ENCODE measurements around the gene DENND1B.
A peak's percentile ranks its signal among the peaks of the same experiment; 100 is the strongest.
"Not testable (repeated sequence)": the region's sequence is repeated elsewhere in the genome, so short reads cannot be mapped to it uniquely, and the experiment has no call there.

Gene DENND1B

DNA sequence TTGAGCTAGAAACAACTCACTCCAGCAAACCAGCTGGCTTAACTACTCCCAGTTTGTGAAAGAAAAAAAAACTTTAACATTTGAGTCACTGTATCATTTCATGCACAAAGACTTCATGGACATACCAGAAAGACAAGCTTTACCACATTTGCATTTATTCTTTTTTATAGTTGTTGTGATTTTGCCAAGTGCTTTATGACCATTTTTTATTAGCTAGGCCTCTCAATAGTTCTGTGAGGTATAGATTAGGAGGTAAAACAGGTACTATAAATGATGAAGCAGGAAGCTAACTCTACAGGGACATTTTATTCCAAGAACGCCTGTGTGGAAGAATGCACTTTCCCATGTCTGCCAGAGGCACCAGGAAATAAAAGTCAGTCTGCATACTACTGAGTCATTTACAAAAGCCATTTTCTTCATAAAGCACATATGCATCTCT, 8.2 kb upstream of the DENND1B start:
- no peak for DNase-seq

GRCh38 chr1:197782722-197783360, 7.6 kb upstream of the DENND1B start:
- no peak for DNase-seq

DNA sequence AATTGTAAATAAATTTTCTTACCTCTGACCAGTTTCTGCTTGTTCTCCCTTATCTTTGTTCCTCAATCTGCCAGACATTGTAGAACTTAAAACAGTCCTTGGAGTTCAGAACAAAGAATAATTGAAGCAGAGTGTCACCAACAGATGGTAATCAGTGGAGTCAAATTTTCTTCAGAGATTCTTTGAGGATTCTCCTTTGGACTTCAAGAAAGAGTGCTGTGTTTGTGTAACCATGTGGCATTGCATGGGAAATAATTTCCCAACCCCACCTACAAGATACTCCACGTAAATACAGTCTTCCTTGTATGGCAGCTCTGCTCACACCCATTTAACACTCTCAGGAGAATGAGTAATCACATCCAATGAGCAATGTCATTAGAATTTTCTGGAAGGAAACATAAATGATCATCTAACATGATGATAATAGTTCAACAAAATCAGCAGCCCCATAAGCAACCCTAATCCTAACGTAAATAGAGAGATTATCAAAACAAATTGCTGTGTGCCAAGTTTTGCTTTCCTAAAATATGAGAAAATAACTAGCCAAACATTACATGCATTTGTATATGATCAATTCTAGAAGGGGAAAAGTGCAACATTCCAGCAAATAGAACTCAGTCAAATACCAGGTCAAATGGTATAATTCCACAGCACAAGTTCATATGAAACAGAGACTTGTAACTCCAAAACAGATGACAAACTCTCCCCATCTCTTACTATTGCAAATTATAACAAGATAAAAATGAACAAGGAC, 6.9 kb upstream of the DENND1B start:
- no peak for DNase-seq

GRCh38 chr1:197779921-197780320, 4.6 kb upstream of the DENND1B start:
- no peak for DNase-seq

DNA sequence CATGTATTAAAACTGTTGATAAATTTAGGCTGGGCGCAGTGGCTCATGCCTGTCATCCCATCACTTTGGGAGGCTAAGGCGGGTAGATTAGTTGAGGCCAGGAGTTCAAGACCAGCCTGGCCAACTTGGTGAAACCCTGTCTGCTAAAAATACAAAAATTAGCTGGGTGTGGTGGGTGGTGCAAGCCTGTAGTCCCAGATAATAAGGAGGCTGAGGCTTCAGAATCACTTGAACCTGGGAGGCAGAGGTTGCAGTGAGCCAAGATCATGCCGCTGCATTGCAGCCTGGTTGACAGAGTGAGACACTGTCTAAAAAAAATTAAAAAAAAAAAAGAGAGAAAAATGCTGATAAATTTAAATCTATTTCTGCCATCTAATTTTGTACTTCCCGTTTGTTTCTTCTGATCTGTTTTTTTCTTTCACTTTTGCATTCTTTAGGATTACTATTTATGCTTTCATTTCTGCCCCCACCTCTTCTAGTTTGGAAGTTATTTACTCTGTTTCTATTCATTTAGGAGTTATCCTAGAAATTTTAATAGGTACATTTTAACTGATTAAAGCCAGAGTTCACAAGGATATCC, 3.2 kb upstream of the DENND1B start:
- no peak for DNase-seq

DNA sequence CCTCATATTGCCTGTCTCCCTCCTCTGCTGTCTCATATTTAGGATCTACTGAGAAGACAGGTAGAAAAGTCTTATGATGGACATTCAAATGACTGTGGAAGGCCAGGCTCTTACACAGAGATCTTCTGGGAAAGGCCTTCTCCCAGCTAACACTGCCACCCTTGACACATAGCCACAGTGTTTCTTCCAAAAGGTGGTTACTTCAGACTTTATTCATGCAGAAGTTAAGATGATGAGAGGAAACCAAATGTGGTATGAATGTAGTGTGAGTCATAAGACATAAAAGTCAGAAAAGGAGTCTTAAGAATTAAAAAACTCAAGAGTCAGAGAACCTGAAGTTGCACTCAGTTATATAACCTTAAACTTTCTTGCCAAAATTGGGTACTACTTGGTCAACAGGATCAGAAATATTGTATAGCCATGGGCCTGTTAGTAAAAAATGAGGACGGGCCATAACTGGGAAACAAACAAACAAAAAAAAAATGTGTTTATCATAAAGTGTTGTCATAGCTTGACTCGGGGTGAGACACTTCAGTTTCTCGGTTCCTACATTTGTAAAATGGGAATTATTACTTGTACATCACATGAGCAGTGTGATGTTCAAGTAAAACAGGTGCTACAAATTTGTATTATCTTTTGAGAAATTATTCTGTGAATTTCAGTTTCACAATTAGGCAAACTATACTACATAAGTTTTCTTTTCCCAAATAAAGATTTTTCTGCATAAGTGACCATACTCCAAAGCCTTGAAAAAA, 1.2 kb upstream of the DENND1B start:
- peak; percentile 17 for DNase-seq

DNA sequence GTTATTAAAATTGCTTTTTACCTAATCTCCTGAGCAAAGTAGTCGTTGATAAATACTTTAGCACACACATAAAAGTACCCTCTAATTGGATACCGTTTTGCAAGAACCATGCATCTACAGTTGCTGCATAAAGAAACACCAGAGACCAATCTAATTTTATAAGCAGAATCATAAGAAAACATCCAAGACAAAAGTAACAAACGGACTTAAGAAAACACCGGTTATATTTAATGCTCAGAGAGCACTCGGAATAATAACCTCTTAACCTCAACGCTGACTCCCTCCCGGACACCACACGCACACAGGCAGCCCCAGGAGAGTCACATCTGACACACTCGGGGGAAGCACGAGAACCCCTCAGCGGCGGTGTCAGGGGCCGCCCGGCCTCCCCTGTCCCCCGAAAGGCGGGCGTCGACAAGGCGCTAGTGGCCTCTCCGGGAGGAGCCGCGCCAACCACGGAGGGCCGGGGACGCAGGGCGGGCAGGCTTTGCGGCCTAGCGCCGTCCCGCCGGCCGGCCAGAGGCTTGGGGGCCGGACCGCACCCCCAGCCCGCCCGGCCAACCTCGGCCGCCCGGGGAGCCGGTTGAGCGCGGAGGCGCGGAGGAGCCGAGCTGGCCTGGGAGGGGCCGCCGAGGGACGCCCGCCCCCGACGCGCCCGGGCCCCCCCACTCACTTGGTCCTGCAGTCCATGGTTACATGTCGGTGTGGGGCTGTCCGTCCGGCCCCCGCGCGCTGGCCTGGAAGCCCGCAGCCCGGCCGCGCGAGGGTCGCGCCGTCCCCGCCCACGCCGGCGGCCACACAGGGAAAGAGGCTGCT, 606 bp downstream of the DENND1B start:
- DNase-seq = peak; percentile 19

DNA sequence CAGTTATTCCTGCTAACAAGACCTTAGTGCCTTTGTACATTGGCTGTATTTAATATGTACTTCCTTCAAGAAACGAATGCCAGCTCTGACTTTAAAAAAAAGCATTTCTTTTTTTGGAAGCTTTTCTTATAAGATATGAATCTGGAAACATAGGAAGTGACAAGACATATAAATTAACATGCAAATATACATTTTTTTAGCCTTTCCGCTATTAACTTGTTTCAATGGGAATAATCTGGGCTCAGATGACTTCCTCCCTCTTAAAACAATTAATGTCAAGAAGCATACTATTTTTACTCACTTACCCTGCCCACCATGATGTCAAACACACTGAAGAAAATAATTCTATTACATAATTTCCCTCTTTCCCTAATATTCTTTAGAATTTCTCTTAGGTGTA, 1.4 kb downstream of the DENND1B start:
- DNase-seq = no peak

DNA sequence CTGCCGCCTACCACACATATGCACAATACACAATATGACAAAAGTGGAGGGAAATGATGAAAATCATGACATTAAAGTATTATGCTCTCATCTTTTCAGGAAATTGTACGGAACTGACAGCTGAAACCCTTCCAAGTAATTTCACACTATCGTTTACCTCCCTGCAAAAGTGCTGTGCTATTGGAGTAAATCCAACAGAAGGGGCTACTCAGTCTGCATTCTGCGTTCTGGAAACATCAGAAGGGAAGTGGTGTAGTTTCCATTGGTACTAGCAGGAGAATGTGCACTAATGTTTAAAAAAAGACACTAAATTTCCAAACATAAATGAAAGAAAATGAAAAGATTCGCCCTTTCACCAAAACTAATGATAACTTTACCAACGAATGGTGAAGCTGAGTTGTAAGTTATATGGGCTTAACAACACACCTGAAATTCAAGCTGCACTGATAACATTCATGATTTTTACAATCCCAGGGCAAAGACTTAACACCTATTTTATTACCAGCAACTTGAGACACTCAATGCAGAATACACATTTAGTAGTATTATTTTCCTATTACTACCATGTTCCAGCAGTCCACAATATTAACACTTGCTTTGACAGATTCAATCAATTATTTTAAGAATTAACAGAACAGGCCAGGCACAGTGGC, 3.2 kb downstream of the DENND1B start:
- DNase-seq = no peak

DNA sequence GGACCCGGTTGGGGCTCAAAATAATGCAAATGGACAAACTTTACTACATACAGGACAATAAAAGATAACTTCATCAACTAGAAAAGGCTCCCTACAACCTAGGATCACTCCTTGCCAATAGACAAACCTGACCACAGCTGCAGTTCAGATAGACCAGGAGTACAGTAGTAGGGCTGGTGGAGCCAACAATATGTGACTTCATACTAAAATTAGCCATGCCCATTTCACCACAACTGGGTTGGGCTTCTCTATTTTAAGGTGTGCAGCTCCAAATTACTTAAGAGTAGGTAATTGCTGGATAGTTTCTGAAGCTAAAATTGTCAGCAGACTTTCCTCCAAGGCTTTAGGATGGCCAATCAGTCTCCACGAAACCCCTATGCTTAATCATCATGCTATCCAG, 3.9 kb downstream of the DENND1B start:
- no peak for DNase-seq

DNA sequence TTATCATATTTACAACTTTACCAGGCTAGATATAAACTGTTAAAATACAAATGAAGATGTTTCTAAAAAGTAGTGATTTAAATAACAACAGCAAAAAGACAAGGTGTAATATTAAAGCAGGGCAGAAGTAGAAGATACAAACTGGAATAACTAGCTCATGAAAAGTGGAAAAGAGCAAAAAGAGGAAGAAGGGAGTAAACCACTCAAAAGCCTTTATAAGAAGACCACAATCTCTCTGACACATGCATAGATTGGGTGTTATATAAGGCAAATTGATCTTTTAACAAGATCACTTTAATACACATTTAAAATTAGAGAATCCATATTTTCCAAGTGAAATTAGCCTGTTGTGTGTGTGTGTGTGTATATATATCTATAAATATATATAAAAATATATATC, 5.0 kb downstream of the DENND1B start:
- no peak for DNase-seq

GRCh38 chr1:197769287-197769686, 6.0 kb downstream of the DENND1B start:
- no peak for DNase-seq

GRCh38 chr1:197768014-197768805, 7.1 kb downstream of the DENND1B start:
- no peak for DNase-seq

GRCh38 chr1:197763769-197764168, 11.5 kb downstream of the DENND1B start:
- no peak for DNase-seq

DNA sequence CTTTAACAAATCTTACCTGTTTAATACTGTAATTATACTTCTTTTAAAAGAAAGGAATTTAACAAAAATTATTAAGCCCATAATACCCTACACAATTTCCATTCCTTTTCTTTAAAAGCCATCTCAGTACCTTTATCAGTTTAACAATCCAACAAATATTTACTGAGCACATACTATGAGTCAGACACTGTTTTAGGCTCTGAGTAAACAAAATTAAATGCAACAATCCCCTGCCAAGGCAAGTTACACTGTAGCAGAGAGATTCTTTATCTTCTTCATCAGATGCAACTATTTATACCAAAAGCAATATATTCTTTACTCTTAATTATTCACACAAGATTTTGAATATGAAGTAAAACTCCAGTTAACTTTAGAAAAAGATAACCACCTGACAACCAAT, 12.0 kb downstream of the DENND1B start:
- DNase-seq = no peak

GRCh38 chr1:197761654-197762053, 13.6 kb downstream of the DENND1B start:
- no peak for DNase-seq

DNA sequence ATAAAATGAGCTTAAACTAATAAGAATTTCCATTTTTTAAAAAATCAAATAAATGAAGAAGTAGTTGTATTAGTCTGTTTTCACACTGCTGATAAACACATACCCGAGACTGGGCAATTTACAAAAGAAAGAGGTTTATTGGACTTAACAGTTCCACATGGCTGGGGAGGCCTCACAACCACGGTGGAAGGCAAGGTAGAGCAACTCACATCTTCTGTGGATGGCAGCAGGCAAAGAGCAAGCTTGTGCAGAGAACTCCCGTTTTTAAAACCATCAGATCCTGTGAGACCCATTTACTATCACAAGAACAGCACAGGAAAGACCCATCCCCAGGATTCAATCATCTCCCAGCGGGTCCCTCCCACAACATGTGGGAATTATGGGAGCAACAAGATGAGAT, 19.7 kb downstream of the DENND1B start:
- DNase-seq = not testable (repeated sequence)

DNA sequence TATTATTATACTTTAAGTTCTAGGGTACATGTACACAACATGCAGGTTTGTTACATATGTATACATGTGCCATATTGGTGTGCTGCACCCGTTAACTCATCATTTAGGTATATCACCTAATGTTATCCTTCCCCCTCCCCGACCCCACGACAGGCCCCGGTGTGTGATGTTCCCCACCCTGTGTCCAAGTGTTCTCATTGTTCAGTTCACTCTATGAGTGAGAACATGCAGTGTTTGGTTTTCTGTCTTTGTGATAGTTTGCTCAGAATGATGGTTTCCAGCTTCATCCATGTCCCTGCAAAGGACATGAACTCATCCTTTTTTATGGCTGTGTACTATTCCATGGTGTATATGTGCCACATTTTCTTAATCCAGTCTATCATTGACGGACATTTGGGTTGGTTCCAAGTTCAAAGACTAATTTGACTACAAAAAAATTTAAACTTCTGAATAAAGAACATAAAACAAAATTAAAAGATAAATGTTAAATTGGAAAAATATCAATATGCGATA, 22.6 kb downstream of the DENND1B start:
- not testable (repeated sequence) for DNase-seq

DNA sequence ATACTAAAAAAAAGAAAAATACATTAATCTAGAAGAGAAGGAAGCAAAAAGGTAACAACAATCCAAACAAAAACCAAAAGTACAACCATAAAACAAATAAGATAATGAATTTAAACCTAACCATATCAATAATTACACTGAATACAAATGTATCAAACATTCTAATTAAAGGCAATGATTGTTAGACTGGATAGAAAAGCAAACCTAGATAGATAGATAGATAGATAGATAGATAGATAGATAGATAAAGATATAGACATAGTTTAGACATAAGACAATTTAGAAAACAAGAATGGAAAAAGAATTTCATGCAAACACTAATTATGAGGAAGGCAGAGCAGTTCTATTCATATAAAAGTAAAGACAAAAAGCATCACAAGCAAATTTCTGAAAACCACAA, 24.9 kb downstream of the DENND1B start:
- DNase-seq = no peak

DNA sequence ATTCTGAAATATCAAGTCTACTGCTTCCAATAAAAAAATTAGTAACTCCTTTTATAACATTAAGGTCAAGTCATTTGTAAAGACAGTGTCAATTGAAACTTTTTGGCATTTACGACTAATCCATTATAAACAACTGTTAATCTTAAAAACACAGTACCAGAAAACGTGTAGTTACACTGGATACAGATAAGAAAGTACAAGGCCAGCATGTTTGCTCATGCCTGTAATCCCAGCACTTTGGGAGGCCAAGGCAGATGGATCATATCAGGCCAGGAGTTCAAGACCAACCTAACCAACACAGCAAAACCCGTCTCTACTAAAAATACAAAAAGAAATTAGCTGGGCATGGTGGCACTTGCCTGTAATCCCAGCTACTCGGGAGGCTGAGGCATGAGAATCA, 29.4 kb downstream of the DENND1B start:
- no peak for DNase-seq

DNA sequence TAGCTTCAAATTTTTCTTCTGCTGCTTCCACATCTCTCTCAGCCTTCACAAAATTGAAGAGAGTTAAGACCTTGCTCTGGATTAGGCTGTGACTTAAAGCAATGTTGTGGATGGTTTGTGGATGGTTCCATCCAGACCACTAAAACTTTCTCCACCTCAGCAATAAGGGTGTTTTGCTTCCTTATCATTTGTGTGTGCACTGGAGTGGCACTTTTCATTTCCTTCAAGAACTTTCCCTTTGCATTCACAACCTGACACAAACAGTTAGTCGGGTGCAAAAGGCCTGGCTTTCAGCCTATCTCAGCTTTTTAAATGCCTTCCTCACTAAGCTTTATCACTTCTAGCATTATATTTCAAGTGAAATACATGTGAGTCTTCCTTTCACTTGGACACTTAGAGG, 30.3 kb downstream of the DENND1B start:
- no peak for DNase-seq
